Glomerular endothelial cell (primary cell): ENCODE results near the gene OXGR1. TPM values are rescaled to one million over a fixed set of nuclear protein-coding genes. Genes with fewer than 3 reads are reported as not detected.

Experiments used
- DNase-seq: peaks from one replicate; pipeline ENCODE4 v3.0.0-alpha.2; 2011; ENCODE audit warnings: low read depth, low spot score; ENCODE audit errors: extremely low read depth
- total RNA-seq: library from RNA; depleted of rRNA; stranded (reverse); fragments of >200 nt; gene quantifications from 2 replicates; pipeline ENCODE4 v1.2.3, GENCODE V29; 2015

OXGR1 gene
- total RNA-seq, 1 donor from 2014 or later = not detected

GRCh38 chr13:96966415-96967102 is 27.7 kb downstream of the OXGR1 start:
- no peak for DNase-seq

GRCh38 chr13:96963786-96964475 is 30.3 kb downstream of the OXGR1 start:
- no peak for DNase-seq

DNA sequence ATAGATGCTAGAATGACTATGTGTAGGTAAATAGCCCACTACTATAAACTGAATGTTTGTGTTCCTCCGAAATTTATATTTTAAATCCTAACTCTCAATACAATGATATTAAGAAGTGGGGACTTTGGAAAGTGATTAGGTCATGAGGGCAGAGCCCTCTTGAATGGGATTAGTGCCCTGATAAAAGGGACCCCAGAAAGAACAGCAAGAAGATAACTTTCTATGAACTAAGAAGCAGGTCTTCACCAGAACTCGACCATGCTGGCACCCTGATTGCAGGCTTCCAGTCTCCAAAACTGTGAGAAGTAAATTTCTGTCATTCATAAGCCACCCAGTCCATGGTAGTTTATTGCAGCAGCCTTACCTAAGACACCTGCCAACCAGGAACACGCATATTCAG is 33.9 kb downstream of the OXGR1 start:
- no peak for DNase-seq

- peak; percentile 12 for DNase-seq
Observed at GRCh38 chr13:96958286-96958891, 35.9 kb downstream of the OXGR1 start.

GRCh38 chr13:96952595-96952994 is 41.7 kb downstream of the OXGR1 start:
- no peak for DNase-seq

DNA sequence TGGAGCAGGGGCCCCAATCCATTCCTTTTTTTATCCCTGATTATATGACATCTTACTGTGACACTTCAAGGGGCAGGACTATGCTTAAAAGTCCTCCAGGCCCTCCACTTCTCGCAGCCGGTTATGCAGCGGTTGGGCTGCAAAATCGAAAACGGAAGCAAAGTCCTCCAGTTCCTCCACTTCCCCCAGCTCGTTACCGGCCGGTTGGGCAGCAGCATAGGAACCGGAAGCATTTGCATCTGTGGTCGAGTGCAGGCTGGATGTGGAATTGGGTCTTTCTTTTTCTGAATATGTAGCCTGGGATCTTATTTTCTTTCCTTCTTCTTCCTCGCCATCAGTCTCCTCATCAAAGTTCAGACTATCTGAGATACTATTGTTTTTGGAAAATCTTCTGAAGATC is 46.1 kb downstream of the OXGR1 start:
- no peak for DNase-seq

GRCh38 chr13:96947343-96947910 is 46.8 kb downstream of the OXGR1 start:
- no peak for DNase-seq

GRCh38 chr13:96946709-96947311 is 47.5 kb downstream of the OXGR1 start:
- no peak for DNase-seq

DNA sequence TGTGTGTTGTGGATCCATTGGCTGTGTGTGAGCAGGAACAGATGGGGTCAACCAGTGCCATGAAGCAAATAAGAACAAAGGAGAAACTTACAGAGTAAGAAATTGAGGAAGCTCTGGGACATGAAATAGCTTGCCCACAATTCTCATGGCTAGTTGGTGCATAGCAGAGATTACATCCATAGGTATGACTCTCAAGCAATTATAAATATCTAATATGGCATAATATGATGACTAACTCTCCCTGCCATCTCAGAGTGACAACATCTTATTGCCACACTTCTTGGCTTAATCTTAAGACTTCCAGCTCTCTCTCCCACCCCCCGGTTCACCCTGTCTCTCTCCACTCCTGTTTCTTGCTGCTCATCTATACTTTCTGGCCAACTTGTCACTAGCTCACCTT is 53.3 kb downstream of the OXGR1 start:
- no peak for DNase-seq

GRCh38 chr13:96935901-96936300 is 58.4 kb downstream of the OXGR1 start:
- DNase-seq = no peak

Other genes with a start within 250 kb of the OXGR1 start
- 93.8 and 110 TPM in 2 replicates for gene MBNL2, start 227.9 kb upstream of the OXGR1 start, total RNA-seq